Stimulated activated CD4-positive, alpha-beta T cell treated with anti-CD3 and anti-CD28 coated beads, TNF-alpha, amount 100 ng/mL, for 48 hours (primary cell): ENCODE data around the gene PGLYRP1.

ENCODE experiments used
- DNase-seq, 3 donors: peaks; one replicate each; pipeline ENCODE4 v3.0.0-alpha.2; 2020; ENCODE audit warnings: low read depth in 3 of 3

Gene PGLYRP1

GRCh38 chr19:46002678-46003275 lies 20.1 kb downstream of the PGLYRP1 start:
- DNase-seq = no peak

GRCh38 chr19:46000491-46001246 lies 22.2 kb downstream of the PGLYRP1 start:
- peak in 2 of 3 donors; percentile 26 to 66 for DNase-seq

- no peak for DNase-seq
Measured at GRCh38 chr19:45999653-46000121, 23.2 kb downstream of the PGLYRP1 start.

- DNase-seq = no peak
Measured at GRCh38 chr19:45998834-45999233, 24.0 kb downstream of the PGLYRP1 start.

- DNase-seq = no peak
Measured at GRCh38 chr19:45996933-45997332, 25.9 kb downstream of the PGLYRP1 start.

- no peak for DNase-seq
Measured at GRCh38 chr19:45995715-45996385, 27.0 kb downstream of the PGLYRP1 start.

- DNase-seq = peak; percentile 93 to 95 (median 94)
Measured at GRCh38 chr19:45994998-45995714, 27.7 kb downstream of the PGLYRP1 start, which contains the start of gene CCDC61. Gene CCDC61, plus strand, starts transcription at chr19:45995467. Its CDS starts 7,552 bp downstream, at chr19:46003019.

GRCh38 chr19:45994456-45994997 lies 28.3 kb downstream of the PGLYRP1 start:
- no peak for DNase-seq

GRCh38 chr19:45990113-45990728 lies 32.6 kb downstream of the PGLYRP1 start:
- no peak for DNase-seq

- no peak for DNase-seq
Measured at GRCh38 chr19:45985321-45985720, 37.5 kb downstream of the PGLYRP1 start.

GRCh38 chr19:45981350-45981749 lies 41.5 kb downstream of the PGLYRP1 start:
- DNase-seq = no peak

- DNase-seq = no peak
Measured at GRCh38 chr19:45978156-45978555, 44.7 kb downstream of the PGLYRP1 start.

- no peak for DNase-seq
Measured at GRCh38 chr19:45976178-45976577, 46.7 kb downstream of the PGLYRP1 start.

GRCh38 chr19:45975306-45976070 lies 47.4 kb downstream of the PGLYRP1 start:
- DNase-seq = no peak

- DNase-seq = peak; percentile 20 to 49 (median 43)
Measured at GRCh38 chr19:45973553-45974338, 49.1 kb downstream of the PGLYRP1 start, which contains the start of gene NOVA2. Gene NOVA2, minus strand, starts transcription at chr19:45973865. Its CDS starts 514 bp downstream, at chr19:45973351.

- DNase-seq = no peak
Measured at GRCh38 chr19:45972947-45973540, 49.8 kb downstream of the PGLYRP1 start.

- DNase-seq = no peak
Measured at GRCh38 chr19:45972081-45972946, 50.5 kb downstream of the PGLYRP1 start.

GRCh38 chr19:45971260-45971902 lies 51.5 kb downstream of the PGLYRP1 start:
- DNase-seq = no peak
